ENCODE data around the gene C14orf93.
"Not testable (repeated sequence)": the region's sequence is repeated elsewhere in the genome, so short reads cannot be mapped to it uniquely, and the experiment has no call there.

C14orf93 gene

DNA sequence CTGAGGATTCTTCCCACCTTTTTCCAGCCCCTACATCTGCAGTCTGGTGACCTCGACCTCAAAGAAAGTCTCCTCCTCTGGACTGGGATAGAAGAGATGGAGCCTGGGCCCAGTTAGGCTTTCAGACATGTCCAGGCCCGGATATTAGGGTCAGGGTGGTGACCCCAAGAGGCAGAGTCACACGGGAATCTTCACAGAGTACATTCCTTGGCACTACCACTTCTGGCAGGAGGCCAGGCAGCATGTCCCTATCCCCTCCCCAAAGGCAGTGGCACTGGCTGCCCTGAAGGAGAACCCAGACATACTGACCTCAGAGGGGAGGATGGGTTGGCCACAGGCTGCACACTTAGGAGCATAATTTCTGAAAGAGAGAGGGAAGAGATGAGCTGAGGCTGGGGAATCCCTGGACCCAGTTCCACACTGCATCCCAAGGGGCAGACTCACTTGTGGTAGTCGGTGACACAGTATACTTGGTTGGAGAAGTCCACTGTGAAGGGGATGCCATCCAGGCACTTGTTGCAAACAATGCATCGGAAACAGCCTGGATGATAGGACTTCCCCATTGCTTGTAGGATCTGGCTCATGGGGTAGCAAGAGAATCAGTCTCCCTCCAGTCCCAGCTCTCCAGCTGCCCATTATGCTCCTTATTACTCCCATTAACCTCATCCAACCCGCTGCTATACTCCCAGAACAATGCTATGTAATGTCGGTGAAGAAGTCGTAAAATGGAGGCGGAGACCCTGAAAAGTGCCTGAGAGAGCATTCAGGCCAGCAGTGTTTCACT is 35.2 kb downstream of the C14orf93 start:
- DNase-seq (ENCODE audit: low read depth in 2 of 2): no peak

DNA sequence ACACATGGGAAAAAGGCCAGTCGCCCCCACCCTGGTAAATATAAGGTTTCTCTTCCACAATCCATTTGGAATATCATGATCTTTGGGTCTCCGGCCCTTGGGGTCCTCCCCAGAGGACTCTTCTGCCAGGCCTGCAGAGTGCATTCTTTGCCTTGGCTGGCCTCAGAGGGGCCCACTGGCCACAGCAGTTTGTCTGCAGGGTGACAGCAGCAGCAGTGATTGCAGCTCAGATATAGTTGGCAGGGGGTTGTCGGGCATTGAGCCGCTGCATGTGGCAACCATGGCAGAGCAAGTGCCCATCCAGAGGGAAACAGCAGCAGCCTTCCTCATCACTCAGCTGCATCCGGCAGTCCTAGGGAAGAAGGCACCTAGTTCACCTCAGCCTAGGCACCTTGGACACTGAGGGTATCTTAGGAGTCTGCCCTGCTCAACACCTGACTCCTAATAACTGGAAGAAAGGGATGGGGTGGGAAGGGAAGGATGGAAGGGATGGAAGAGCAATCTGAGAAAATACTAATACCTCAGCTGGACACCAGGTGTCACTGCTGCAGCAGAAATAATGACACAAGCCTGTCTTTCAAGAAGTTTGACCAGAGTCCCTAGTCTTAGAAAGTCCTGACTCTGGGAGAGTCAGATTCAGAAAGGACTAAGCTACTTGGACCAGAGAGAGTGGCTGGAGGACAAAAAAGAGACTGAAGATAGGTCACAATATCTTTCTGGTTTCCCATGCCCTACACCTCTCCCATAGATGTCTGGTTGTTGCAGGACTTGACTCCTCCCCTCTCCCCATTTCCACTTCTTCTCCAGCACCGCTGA is 36.5 kb downstream of the C14orf93 start:
- no peak for DNase-seq (ENCODE audit: low read depth in 2 of 2)

DNA sequence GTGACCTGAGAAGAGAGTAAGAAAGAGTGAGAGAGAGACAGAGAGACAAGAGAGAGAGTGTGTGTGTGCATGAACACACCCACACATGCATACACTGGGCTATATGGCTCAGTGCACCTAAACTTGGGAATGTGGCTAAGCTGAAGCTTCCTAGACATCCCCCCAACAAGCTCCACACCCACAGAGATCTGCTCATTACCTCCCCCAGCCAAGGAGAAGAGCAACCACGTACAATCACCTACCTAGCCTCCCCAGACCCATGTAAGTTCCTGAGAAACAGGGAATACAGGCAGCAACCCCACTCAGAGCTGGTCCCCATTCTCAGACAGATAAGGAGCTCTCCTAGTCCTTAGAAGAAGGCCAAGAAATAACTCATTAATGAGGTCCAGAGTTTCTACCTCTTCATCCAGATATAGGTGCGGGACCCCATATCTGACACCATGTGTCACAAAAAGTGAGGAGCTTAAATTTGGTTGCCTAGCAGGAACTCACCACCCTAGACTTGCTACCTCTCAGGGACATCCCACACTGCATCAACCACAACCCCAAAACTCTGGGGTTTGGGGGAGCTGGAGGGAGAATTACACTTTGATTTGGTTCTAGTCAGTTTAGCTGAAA is 37.5 kb downstream of the C14orf93 start:
- DNase-seq (ENCODE audit: low read depth in 2 of 2): no peak

DNA sequence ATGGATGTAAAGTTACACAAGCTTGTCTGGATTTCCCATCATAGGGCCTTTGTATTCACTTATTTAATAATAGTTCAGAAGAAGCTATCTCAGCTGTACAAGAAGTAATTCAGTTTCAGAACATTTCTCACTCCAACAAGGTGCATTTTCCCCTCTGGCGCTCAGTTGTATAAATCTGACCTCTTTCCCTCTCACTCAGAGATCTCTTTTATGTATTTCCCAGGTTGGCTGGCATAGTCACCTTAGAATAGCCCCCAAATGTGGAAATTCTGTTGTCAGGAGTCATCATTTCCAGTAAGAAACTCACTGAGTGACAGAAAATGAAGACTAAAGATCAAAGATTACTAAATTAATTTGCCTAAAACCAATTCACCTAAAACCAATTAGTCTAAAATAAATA is 38.8 kb downstream of the C14orf93 start:
- DNase-seq (ENCODE audit: low read depth in 2 of 2): no peak

DNA sequence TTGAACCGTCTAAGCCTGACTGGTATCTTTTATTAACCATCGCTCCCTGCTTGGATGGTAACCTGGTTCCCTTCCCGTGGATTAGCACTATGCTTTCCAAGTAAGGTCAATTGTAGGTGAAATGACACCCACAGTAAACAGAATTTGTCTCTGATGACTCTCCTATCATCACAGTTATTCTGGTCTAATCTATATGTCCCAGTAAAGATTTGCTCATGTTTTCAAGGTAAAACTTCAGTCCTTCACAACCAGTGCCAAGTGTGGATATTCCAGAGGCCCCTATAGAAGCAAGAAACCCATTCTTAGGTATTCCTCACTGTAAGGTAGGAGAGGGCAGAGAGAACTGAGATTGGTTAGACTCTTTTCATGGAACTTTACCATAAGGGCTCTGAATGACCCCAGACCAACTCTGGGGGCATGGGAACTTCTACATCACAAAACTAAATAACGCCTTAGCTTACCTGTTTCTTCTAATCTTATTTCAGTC is 43.1 kb downstream of the C14orf93 start:
- DNase-seq (ENCODE audit: low read depth in 2 of 2): no peak

DNA sequence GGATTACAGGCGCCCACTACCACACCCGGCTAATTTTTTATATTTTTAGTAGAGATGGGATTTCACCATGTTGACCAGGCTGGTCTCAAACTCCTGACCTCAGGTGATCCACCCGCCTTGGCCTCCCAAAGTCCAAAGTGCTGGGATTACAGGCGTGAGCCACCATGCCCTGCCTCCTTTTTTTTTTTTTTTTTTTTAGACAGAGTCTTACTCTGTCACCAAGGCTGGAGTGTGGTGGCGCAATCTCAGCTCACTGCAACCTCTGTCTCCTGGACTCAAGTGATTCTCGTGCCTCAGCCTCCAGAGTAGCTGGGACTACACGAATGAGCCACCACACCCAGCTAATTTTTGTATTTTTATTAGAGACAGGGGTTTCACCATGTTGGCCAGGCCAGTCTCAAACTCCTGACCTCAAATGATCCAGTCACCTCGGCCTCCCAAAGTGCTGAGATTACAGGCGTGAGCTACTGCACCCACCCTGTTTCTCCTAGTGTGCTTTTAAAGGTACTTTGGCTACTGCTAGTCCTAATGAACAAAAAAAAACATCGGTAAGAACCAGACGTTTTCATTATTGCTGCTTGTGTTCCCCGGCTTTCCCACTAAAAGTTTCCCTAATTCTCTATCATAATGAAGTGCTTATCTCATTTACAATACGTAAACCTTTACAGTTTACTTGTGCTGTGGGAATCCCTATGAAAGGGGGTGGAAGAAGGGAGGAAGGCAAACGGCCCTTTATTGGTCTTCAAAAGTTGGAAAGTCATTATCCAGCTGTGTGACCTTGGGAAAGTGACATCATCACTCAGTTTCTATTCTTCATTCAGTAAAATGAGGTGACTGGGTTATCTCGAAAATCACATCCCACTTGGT is 43.8 kb downstream of the C14orf93 start:
- DNase-seq (ENCODE audit: low read depth in 2 of 2): not testable (repeated sequence)

DNA sequence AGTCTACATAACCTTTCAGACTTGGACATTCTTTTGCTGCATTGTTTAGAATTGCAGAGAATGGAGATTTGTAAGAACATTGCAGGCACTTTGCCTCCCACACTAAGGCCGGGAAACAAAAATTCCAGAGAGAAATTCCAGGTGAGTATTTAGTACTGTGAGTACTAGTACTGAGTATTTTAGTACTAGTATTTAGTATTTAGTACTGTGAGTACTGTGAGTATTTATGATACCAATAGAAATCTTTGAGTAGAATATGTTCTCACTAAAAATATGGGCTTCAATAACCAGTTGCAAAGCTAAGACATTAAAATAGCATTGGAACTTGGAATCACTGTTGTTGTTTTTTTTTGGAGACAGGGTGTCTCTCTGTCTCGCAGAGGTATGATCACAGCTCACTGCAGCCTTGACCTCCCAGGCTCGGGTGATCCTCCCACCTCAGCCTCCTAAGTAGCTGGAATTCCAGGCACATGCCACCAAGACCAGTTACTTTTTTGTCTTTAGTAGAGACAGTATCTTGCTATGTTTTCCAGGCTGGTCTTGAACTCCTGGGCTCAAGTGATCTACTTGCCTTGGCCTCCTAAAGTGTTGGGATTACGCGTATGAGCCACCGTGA is 47.8 kb downstream of the C14orf93 start:
- DNase-seq (ENCODE audit: low read depth in 2 of 2): no peak

DNA sequence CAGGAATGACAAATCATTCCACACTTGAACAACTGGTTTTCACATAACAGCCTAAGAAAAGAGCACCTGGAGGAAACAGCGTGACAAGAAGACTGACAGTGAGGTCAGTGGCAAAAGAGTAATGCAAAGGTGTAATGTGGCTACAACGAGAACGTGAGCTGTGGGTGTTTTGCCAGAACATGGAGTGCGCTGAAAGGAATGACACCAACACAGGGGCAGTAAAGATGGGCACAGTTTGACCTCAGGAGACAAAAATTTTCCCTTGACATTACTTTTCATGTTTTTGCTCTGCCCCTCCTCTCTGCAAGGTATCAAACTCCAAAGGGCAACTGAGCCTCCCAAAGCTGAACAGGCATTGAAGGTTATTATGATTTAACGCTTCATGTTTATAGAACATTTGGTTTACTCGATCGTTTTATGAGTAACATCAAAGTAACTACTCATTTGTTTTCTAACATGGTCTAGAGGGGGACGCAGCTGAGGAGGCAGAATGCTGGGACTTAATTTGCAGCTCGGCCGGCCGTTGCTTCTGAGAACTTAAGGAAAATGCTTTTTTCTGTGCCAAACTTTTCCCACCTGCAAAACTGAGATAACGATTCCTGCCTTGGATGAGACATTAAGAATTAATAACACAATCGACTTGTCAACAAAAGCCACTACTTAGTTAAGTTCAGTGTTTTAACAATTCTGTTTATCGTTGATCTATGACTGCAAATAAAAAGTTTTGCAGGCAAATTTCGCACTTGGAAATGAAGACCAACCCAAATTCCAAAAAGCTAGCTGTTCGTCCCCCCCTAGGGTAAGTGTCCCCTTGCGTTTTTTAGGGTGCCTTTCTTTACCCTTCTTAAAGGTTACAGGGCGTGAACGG is 54.0 kb downstream of the C14orf93 start:
- DNase-seq (ENCODE audit: low read depth in 2 of 2): no peak

DNA sequence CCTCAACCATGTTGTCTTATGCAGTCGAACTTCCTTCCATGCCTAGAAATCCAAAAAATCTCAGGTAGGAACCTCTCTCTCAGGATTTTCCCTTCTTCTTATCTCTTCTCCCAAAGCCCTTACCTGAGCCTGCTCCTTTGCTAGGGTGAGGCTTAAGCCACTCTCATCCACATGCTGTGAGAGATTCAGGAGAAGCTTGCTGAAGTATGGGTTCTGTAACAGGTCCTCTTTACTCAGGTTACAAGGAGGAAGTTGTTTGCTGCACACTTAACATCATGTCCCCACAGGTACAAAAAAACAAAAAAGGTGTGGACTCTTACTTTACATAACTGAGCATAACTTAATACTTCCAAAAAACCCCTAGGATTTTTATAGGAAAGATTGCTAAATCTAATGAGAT is 57.5 kb downstream of the C14orf93 start:
- DNase-seq (ENCODE audit: low read depth in 2 of 2): no peak

DNA sequence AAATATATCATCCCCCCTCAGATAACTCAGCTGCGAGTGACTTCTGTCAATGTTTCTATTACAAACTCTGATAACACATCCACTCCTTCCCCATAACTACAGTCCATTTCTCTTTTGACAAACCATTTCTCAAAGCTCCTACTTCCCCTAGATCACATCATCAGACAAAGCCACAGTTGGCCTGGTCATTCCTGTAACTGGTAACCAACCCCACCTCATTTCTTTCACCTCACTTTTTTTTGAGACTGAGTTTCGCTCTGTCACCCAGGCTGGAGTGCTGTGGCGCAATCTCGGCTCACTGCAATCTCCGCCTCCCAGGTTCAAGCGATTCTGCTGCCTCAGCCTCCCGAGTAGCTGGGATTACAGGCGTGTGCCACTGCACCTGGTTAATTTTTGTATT is 58.1 kb downstream of the C14orf93 start:
- DNase-seq (ENCODE audit: low read depth in 2 of 2): not testable (repeated sequence)

DNA sequence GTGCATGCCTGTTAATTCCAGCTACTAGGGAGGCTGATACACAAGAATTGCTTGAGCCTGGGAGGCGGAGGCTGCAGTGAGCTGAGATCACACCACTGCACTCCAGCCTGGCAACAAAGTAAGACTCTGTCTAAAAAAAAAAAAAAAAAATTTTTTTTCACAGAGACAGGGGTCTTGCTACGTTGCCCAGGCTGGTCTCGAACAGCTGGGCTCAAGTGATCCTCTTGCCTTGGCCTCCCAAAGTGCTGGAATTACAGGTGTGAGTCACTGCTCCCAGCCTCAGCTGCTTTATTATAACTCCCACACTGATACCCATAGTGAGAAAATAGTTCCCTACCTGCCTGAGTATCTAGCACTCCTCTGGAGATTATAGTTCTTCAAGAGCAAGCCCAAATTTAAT is 64.3 kb downstream of the C14orf93 start:
- no peak for DNase-seq (ENCODE audit: low read depth in 2 of 2)

DNA sequence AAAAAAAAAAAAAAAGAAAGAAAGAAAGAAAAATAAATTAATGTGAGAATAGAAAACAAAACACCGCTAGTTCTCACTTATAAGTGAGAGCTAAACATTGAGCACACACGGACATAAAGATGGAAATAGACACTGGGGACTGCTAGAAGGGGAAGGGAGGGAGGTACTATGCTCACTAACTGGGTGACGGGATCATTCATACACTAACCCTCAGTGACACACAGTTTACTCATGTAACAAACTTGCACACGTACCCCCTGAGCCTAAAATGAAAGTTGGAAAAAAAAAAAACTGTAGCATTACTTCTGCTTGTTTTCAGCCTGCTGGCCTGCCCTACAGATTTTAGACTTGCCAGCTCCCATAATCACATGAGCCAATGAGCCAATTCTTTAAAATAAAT is 70.3 kb downstream of the C14orf93 start:
- no peak for DNase-seq (ENCODE audit: low read depth in 2 of 2)
